Measurements from ENCODE around the gene USH2A. TPM values are rescaled to one million over a fixed set of nuclear protein-coding genes. Genes with fewer than 3 reads are reported as not detected.
A peak's percentile ranks its signal among the peaks of the same experiment; 100 is the strongest.

Gene USH2A
- total and polyA plus RNA-seq, 7 donors: under 0.01 to 0.32 (median 0.30) TPM; not detected in 4

- DNase-seq (no peak), ATAC-seq (no peak)
- Histone ChIP-seq H3K27ac (no peak overlapping the region), H3K4me3 (no peak overlapping the region), H3K4me1 (no peaks in the 10 kb centered on the region), H3K36me3 (ENCODE audit: insufficient read depth in 1 of 2, low read depth in 1 of 2) (peaks cover 2 to 64% of the 10 kb centered on the region in 2 donors), H3K27me3 (ENCODE audit: insufficient read depth in 3 of 3, low read length in 2 of 3) (no peaks in the 10 kb centered on the region), H3K9me3 (peaks cover 4% of the 10 kb centered on the region)
- TF ChIP-seq, protein P1, sequence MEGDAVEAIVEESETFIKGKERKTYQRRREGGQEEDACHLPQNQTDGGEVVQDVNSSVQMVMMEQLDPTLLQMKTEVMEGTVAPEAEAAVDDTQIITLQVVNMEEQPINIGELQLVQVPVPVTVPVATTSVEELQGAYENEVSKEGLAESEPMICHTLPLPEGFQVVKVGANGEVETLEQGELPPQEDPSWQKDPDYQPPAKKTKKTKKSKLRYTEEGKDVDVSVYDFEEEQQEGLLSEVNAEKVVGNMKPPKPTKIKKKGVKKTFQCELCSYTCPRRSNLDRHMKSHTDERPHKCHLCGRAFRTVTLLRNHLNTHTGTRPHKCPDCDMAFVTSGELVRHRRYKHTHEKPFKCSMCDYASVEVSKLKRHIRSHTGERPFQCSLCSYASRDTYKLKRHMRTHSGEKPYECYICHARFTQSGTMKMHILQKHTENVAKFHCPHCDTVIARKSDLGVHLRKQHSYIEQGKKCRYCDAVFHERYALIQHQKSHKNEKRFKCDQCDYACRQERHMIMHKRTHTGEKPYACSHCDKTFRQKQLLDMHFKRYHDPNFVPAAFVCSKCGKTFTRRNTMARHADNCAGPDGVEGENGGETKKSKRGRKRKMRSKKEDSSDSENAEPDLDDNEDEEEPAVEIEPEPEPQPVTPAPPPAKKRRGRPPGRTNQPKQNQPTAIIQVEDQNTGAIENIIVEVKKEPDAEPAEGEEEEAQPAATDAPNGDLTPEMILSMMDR (IDR thresholded peaks at IDR 0.05): no peak
- WGBS, 3 donors: 66 to 75% (median 73%) methylated on average over 3 of the region's 3 CpGs
- intact Hi-C loops (cut with DNase I): loop anchor here in 1 of 2 donors (5.0 kb wide), 1 partner anchor 1630 kb away; no protein-coding TSS in a partner anchor
Observed at GRCh38 chr1:215612391-215612790, 810.9 kb downstream of the USH2A start.

DNA sequence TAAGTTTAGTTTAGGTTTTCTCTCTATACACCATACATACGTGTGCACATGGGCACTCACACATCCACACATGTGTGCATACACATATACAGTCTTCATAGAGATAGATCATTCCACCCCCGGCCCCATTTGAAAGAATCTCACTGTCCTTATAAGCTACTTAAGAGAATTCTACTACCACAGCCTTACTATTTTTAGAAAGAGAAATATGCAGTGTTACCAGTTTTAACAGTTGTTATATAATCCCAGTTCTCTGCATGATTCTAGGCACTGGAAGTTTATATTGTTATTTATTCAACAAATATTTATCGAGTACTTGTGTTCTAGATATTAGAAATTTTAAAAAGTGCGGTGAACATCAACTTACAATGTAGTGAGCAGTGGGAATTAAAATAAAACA is 814.6 kb downstream of the USH2A start:
- no peaks in the 10 kb centered on the region for H3K27me3 ChIP-seq (ENCODE audit: insufficient read depth in 3 of 3, low read length in 2 of 3)
- peaks cover 3 to 71% of the 10 kb centered on the region in 2 donors for H3K36me3 ChIP-seq (ENCODE audit: insufficient read depth in 1 of 2, low read depth in 1 of 2)
- H3K27ac ChIP-seq: no peak overlapping the region
- no peaks in the 10 kb centered on the region for H3K4me1 ChIP-seq
- intact Hi-C loops (cut with DNase I): no loop called here
- 91 to 96% (median 93%) methylated on average over 4 of the region's 4 CpGs for WGBS, 3 donors
- ATAC-seq (no peak), DNase-seq (no peak)
- TF ChIP-seq, protein P1 (IDR thresholded peaks at IDR 0.05): no peak
- H3K4me3 ChIP-seq: no peak overlapping the region
- H3K9me3 ChIP-seq: peaks cover 4% of the 10 kb centered on the region

- intact Hi-C loops (cut with DNase I): no loop called here
- Histone ChIP-seq H3K9me3 (no peaks in the 10 kb centered on the region), H3K36me3 (ENCODE audit: insufficient read depth in 1 of 2, low read depth in 1 of 2) (peaks cover 2 to 69% of the 10 kb centered on the region in 2 donors), H3K4me1 (no peaks in the 10 kb centered on the region), H3K27me3 (ENCODE audit: insufficient read depth in 3 of 3, low read length in 2 of 3) (no peaks in the 10 kb centered on the region), H3K27ac (no peak overlapping the region), H3K4me3 (no peak overlapping the region)
- TF ChIP-seq, protein P1 (IDR thresholded peaks at IDR 0.05): no peak
- DNase-seq: no peak
- ATAC-seq: no peak
- WGBS, 3 donors: 72 to 84% (median 77%) methylated on average over 1 of the region's 1 CpG
Observed at GRCh38 chr1:215607412-215607811, 815.8 kb downstream of the USH2A start.

DNA sequence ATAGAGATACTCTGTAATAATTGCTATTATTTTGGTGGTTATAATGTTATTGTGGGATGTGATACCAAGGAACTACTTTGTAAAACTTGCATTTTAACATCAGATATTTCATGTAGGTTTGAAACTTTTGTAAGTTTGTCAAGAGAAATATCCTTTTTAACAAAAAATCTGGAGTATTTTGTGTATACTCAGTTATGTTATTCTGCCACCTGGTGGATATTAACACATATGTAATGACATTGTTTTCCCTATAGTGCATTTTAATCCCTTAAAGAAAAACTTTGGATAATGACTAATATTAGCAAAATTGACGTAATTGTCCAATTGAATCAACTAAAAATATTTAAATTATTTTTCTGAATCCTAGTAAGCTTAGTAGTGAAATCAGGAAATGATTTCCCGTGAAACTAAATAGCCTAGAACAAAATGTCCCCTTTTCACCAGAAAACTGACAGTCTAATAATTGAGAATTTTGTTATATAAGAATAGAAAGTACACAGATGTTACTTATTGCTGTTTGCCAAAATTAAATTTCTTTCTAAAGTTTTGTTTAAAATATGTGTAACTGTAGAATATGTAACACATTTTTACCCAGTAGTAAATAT is 816.6 kb downstream of the USH2A start:
- Histone ChIP-seq H3K9me3 (no peaks in the 10 kb centered on the region), H3K27ac (no peak overlapping the region), H3K36me3 (ENCODE audit: insufficient read depth in 1 of 2, low read depth in 1 of 2) (peaks cover 2 to 69% of the 10 kb centered on the region in 2 donors), H3K27me3 (ENCODE audit: insufficient read depth in 3 of 3, low read length in 2 of 3) (no peaks in the 10 kb centered on the region), H3K4me1 (no peaks in the 10 kb centered on the region), H3K4me3 (no peak overlapping the region)
- ATAC-seq (no peak), DNase-seq (no peak)
- TF ChIP-seq, protein P1 (IDR thresholded peaks at IDR 0.05): peak; percentile 40
- intact Hi-C loops (cut with DNase I): no loop called here
- WGBS, 3 donors: 84 to 88% (median 85%) methylated on average over 2 of the region's 2 CpGs

- Histone ChIP-seq H3K27ac (no peak overlapping the region), H3K4me3 (no peak overlapping the region), H3K27me3 (ENCODE audit: insufficient read depth in 3 of 3, low read length in 2 of 3) (no peaks in the 10 kb centered on the region), H3K36me3 (ENCODE audit: insufficient read depth in 1 of 2, low read depth in 1 of 2) (peaks cover 2 to 69% of the 10 kb centered on the region in 2 donors), H3K4me1 (no peaks in the 10 kb centered on the region), H3K9me3 (no peaks in the 10 kb centered on the region)
- TF ChIP-seq, protein P1 (IDR thresholded peaks at IDR 0.05): no peak
- DNase-seq (no peak), ATAC-seq (no peak)
- intact Hi-C loops (cut with DNase I): no loop called here
- 70 to 78% (median 71%) methylated on average over 3 of the region's 3 CpGs for WGBS, 3 donors
Observed at GRCh38 chr1:215606036-215606435, 817.2 kb downstream of the USH2A start.
